Calu3 (cell line): ENCODE results near the gene SCAPER. TPM values are rescaled to one million over a fixed set of nuclear protein-coding genes. Genes with fewer than 3 reads are reported as not detected.

Source experiments
- BruUV-seq: library from RNA; stranded (reverse); fragments of 400-500 nt; replicated peaks from 2 replicates; lab custom pipeline; 2021; lab: Mats Ljungman, UMichigan
- CTCF ChIA-PET: fragments of 300-600 bp; sonication (Branson Sonifier 250); formaldehyde crosslinking; loops from one replicate; lab custom pipeline; 2022; ENCODE audit warnings: antibody characterized with exemption; lab: Charles Lee
- DNase-seq: peaks from one replicate; pipeline ENCODE4 v3.0.0; 2022
- H3K27ac Mint-ChIP-seq: one replicate; pipeline ENCODE4 v1.8.0; 2022; ENCODE audit warnings: mixed read lengths; ENCODE audit not compliant: unreplicated experiment
- H3K27me3 Mint-ChIP-seq: one replicate; pipeline ENCODE4 v1.8.0; 2022; ENCODE audit warnings: mixed read lengths; ENCODE audit not compliant: unreplicated experiment
- H3K36me3 Mint-ChIP-seq: one replicate; pipeline ENCODE4 v1.8.0; 2022; ENCODE audit warnings: mild to moderate bottlenecking, moderate library complexity, mixed read lengths; ENCODE audit not compliant: insufficient read depth, unreplicated experiment
- H3K4me1 Mint-ChIP-seq: one replicate; pipeline ENCODE4 v1.8.0; 2022; ENCODE audit warnings: mild to moderate bottlenecking, low read depth, mixed read lengths; ENCODE audit not compliant: unreplicated experiment
- H3K4me3 Mint-ChIP-seq: one replicate; pipeline ENCODE4 v1.8.0; 2022; ENCODE audit warnings: mild to moderate bottlenecking, low read depth, moderate library complexity, mixed read lengths; ENCODE audit not compliant: unreplicated experiment
- H3K9me3 Mint-ChIP-seq: one replicate; pipeline ENCODE4 v1.8.0; 2022; ENCODE audit warnings: low read depth, mixed read lengths; ENCODE audit not compliant: unreplicated experiment
- CTCF ChIP-seq: fragments of 200-600 bp; IDR thresholded peaks from one replicate; pipeline ENCODE4 v1.8.0; 2022; ENCODE audit warnings: antibody characterized with exemption; ENCODE audit not compliant: unreplicated experiment
- intact Hi-C: fragments of 100-400 bp; cut with micrococcal nuclease; formaldehyde crosslinking; loops from one replicate; pipeline ENCODE4 v1.10.0; 2022; ENCODE audit not compliant: unreplicated experiment
- total RNA-seq: library from RNA; stranded (reverse); gene quantifications from 2 replicates; pipeline ENCODE4 v1.2.3, GENCODE V29; 2022

The SCAPER gene
- total RNA-seq, 1 experiment from 2014 or later: 34.8 TPM

GRCh38 chr15:76809412-76810103 is 95.6 kb downstream of the SCAPER start:
- CTCF ChIA-PET: no interaction called here
- Mint-ChIP-seq H3K4me3 (no peak overlapping the region), H3K36me3 (no peaks in the 10 kb centered on the region), H3K4me1 (no peaks in the 10 kb centered on the region), H3K27me3 (no peaks in the 10 kb centered on the region), H3K9me3 (no peaks in the 10 kb centered on the region), H3K27ac (no peak overlapping the region)
- TF ChIP-seq CTCF: no peak
- intact Hi-C loops: no loop called here
- no peak for DNase-seq
- no TSS peak for BruUV-seq

- Mint-ChIP-seq H3K36me3 (no peaks in the 10 kb centered on the region), H3K4me3 (no peak overlapping the region), H3K4me1 (no peaks in the 10 kb centered on the region), H3K27ac (no peak overlapping the region), H3K27me3 (no peaks in the 10 kb centered on the region), H3K9me3 (no peaks in the 10 kb centered on the region)
- intact Hi-C loops: no loop called here
- no TSS peak for BruUV-seq
- no peak for DNase-seq
- CTCF ChIA-PET: no interaction called here
- no peak for TF ChIP-seq CTCF
Observed at GRCh38 chr15:76803049-76803571, 102.0 kb downstream of the SCAPER start.

- TF ChIP-seq CTCF: no peak
- DNase-seq: no peak
- intact Hi-C loops: no loop called here
- Mint-ChIP-seq H3K36me3 (no peaks in the 10 kb centered on the region), H3K9me3 (no peaks in the 10 kb centered on the region), H3K27ac (no peak overlapping the region), H3K4me3 (no peak overlapping the region), H3K27me3 (no peaks in the 10 kb centered on the region), H3K4me1 (no peaks in the 10 kb centered on the region)
- BruUV-seq: no TSS peak
- CTCF ChIA-PET: interaction anchor here (0.7 kb wide), 1 partner anchor 89 kb away, joined by 3 read pairs; no protein-coding TSS in a partner anchor
Observed at GRCh38 chr15:76802411-76802810, 102.7 kb downstream of the SCAPER start.

GRCh38 chr15:76799760-76800159 is 105.4 kb downstream of the SCAPER start:
- Mint-ChIP-seq H3K27ac (no peak overlapping the region), H3K9me3 (no peaks in the 10 kb centered on the region), H3K4me1 (no peaks in the 10 kb centered on the region), H3K36me3 (no peaks in the 10 kb centered on the region), H3K27me3 (no peaks in the 10 kb centered on the region), H3K4me3 (no peak overlapping the region)
- intact Hi-C loops: no loop called here
- no peak for DNase-seq
- no peak for TF ChIP-seq CTCF
- CTCF ChIA-PET: interaction anchor here (0.6 kb wide), 1 partner anchor 1643 kb away, joined by 5 read pairs; no protein-coding TSS in a partner anchor
- BruUV-seq: no TSS peak
